Neural cell (in vitro differentiated cells): ENCODE results near the gene ENTPD3. TPM values are rescaled to one million over a fixed set of nuclear protein-coding genes. Genes with fewer than 3 reads are reported as not detected.

Source experiments
- H2AFZ ChIP-seq: fragments of 200-600, 300-800 bp; sonication (generic), shearing (Covaris generic); 2 replicates; pipeline ENCODE4 v1.6.0; 2014; ENCODE audit warnings: low read depth, mild to moderate bottlenecking, antibody characterized with exemption, low read length, moderate library complexity
- H3F3A ChIP-seq: fragments of 200-600 bp; shearing (Covaris generic); 2 replicates; pipeline ENCODE4 v1.6.1; 2016; ENCODE audit warnings: mild to moderate bottlenecking, moderate library complexity, mixed read lengths, antibody characterized with exemption, low read length; ENCODE audit not compliant: insufficient read depth, poor library complexity, severe bottlenecking
- H3K27ac ChIP-seq: fragments of 200-600, 300-800 bp; sonication (generic), shearing (Covaris generic); 2 replicates; pipeline ENCODE4 v1.5.1; 2014; ENCODE audit warnings: mild to moderate bottlenecking, low read length, moderate library complexity
- H3K27me3 ChIP-seq: fragments of 300-800, 200-600 bp; sonication (generic), shearing (Covaris generic); 2 replicates; pipeline ENCODE4 v1.6.0; 2014; ENCODE audit warnings: mild to moderate bottlenecking, low read depth, low read length, moderate library complexity; ENCODE audit not compliant: insufficient read depth
- H3K36me3 ChIP-seq: fragments of 300-800, 200-600 bp; sonication (generic), shearing (Covaris generic); 2 replicates; pipeline ENCODE4 v1.5.1; 2014; ENCODE audit warnings: mild to moderate bottlenecking, antibody characterized with exemption, low read length, moderate library complexity; ENCODE audit not compliant: insufficient read depth
- H3K4me2 ChIP-seq: fragments of 300-800, 200-600 bp; sonication (generic), shearing (Covaris generic); 2 replicates; pipeline ENCODE4 v1.6.0; 2014; ENCODE audit warnings: mild to moderate bottlenecking, low read length
- H3K4me3 ChIP-seq: fragments of 300-800, 200-600 bp; sonication (generic), shearing (Covaris generic); 2 replicates; pipeline ENCODE4 v1.5.1; 2014; ENCODE audit warnings: mild to moderate bottlenecking, low read length, moderate library complexity
- H3K79me2 ChIP-seq: fragments of 200-600 bp; shearing (Covaris generic); replicated peaks from 2 replicates; pipeline ENCODE4 v1.6.0; 2014; ENCODE audit warnings: mild to moderate bottlenecking, low read length, moderate library complexity; ENCODE audit not compliant: insufficient read depth
- H3K9ac ChIP-seq: fragments of 300-800, 200-600 bp; sonication (generic), shearing (Covaris generic); 2 replicates; pipeline ENCODE4 v1.6.1; 2016; ENCODE audit warnings: mild to moderate bottlenecking, low read length, mixed read lengths
- H3K9me2 ChIP-seq: fragments of 200-600 bp; shearing (Covaris generic); 2 replicates; pipeline ENCODE4 v1.6.1; 2016; ENCODE audit warnings: mild to moderate bottlenecking, low read length, mixed read lengths; ENCODE audit not compliant: insufficient read depth
- H3K9me3 ChIP-seq: fragments of 200-600, 300-800 bp; sonication (generic), shearing (Covaris generic); 2 replicates; pipeline ENCODE4 v1.6.1; 2016; ENCODE audit warnings: mild to moderate bottlenecking, mixed run types, low read length, moderate library complexity, mixed read lengths
- H4K20me1 ChIP-seq: fragments of 200-600 bp; shearing (Covaris generic); 2 replicates; pipeline ENCODE4 v1.6.1; 2016; ENCODE audit warnings: mild to moderate bottlenecking, mixed run types; ENCODE audit not compliant: insufficient read depth
- CTCF ChIP-seq: fragments of 450-650 bp; IDR thresholded peaks from 2 replicates; pipeline ENCODE4 v1.5.1; 2014; ENCODE audit warnings: antibody characterized with exemption, mild to moderate bottlenecking, moderate library complexity; ENCODE audit not compliant: poor library complexity, severe bottlenecking
- EP300 ChIP-seq: fragments of 450-650 bp; conservative IDR thresholded peaks from 2 replicates; pipeline ENCODE4 v1.6.1; 2014; ENCODE audit warnings: antibody characterized with exemption, mild to moderate bottlenecking, moderate library complexity; ENCODE audit not compliant: poor library complexity, severe bottlenecking
- EZH2 ChIP-seq: fragments of 200-600, 300-800 bp; shearing (Covaris generic), sonication (generic); IDR thresholded peaks from 2 replicates; pipeline ENCODE4 v1.6.1; 2014; ENCODE audit warnings: antibody characterized with exemption, low read length, borderline replicate concordance, mild to moderate bottlenecking; ENCODE audit not compliant: insufficient read depth, poor library complexity, severe bottlenecking
- MXI1 ChIP-seq: fragments of 450-650 bp; conservative IDR thresholded peaks from 2 replicates; pipeline ENCODE4 v1.6.1; 2014; ENCODE audit warnings: antibody characterized with exemption, mild to moderate bottlenecking; ENCODE audit not compliant: poor library complexity, severe bottlenecking
- POLR2AphosphoS5 ChIP-seq: IDR thresholded peaks from 2 replicates; pipeline ENCODE4 v1.6.1; 2012
- RAD21 ChIP-seq: fragments of 450-650 bp; conservative IDR thresholded peaks from 2 replicates; pipeline ENCODE4 v1.6.1; 2014; ENCODE audit warnings: antibody characterized with exemption, mild to moderate bottlenecking, moderate library complexity
- REST ChIP-seq: IDR thresholded peaks from 2 replicates; pipeline ENCODE4 v1.6.1; 2012; ENCODE audit warnings: borderline replicate concordance
- SMC3 ChIP-seq: fragments of 450-650 bp; conservative IDR thresholded peaks from 2 replicates; pipeline ENCODE4 v1.6.1; 2014; ENCODE audit warnings: antibody characterized with exemption, mild to moderate bottlenecking, moderate library complexity; ENCODE audit not compliant: poor library complexity
- TAF1 ChIP-seq: IDR thresholded peaks from 2 replicates; pipeline ENCODE4 v1.6.1; 2012; ENCODE audit warnings: low read depth
- polyA plus RNA-seq: library from polyadenylated mRNA; depleted of rRNA; stranded (reverse); fragments of >200 nt; gene quantifications from 2 replicates; pipeline ENCODE4 v1.2.3, GENCODE V29; 2014

The ENTPD3 gene
- polyA plus RNA-seq, 1 donor from 2014 or later, result 2.8 TPM

GRCh38 chr3:40369716-40370115 is 17.3 kb upstream of the ENTPD3 start:
- H3K79me2 ChIP-seq, result no peaks in the 10 kb centered on the region
- H3K9ac ChIP-seq, result no peak overlapping the region
- no peaks in the 10 kb centered on the region for H3K36me3 ChIP-seq
- no peak overlapping the region for H3K27ac ChIP-seq
- no peak overlapping the region for H2AFZ ChIP-seq
- no peaks in the 10 kb centered on the region for H3K27me3 ChIP-seq
- TF ChIP-seq CTCF (no peak), SMC3 (no peak), MXI1 (no peak), EP300 (no peak), REST (no peak), EZH2 (no peak), RAD21 (no peak), POLR2AphosphoS5 (no peak), TAF1 (no peak)
- H3K9me2 ChIP-seq, result no peaks in the 10 kb centered on the region
- no peaks in the 10 kb centered on the region for H3F3A ChIP-seq
- H3K4me3 ChIP-seq, result no peak overlapping the region
- H3K4me2 ChIP-seq, result no peak overlapping the region
- H3K9me3 ChIP-seq, result no peaks in the 10 kb centered on the region
- no peaks in the 10 kb centered on the region for H4K20me1 ChIP-seq

GRCh38 chr3:40377822-40378221 is 9.2 kb upstream of the ENTPD3 start:
- Histone ChIP-seq H3F3A (no peaks in the 10 kb centered on the region), H3K9me3 (no peaks in the 10 kb centered on the region), H3K4me3 (no peak overlapping the region), H3K27me3 (no peaks in the 10 kb centered on the region), H3K36me3 (no peaks in the 10 kb centered on the region), H3K27ac (no peak overlapping the region), H3K4me2 (no peak overlapping the region), H3K9me2 (no peaks in the 10 kb centered on the region), H3K9ac (no peak overlapping the region), H2AFZ (no peak overlapping the region), H3K79me2 (no peaks in the 10 kb centered on the region), H4K20me1 (no peaks in the 10 kb centered on the region)
- TF ChIP-seq CTCF (no peak), EZH2 (no peak), RAD21 (no peak), MXI1 (no peak), POLR2AphosphoS5 (no peak), SMC3 (no peak), REST (no peak), TAF1 (no peak), EP300 (no peak)
